Hematopoietic multipotent progenitor cell treated with erythropoietin and hydrocortisone succinate and interleukin-3 and kit ligand, for 17 days (in vitro differentiated cells): ENCODE results near the gene PTPN14.

Experiments
- DNase-seq: peaks from one replicate; pipeline ENCODE4 v3.0.0-alpha.2; 2015; ENCODE audit warnings: low spot score

The PTPN14 gene

GRCh38 chr1:214364386-214364785 is 187.0 kb downstream of the PTPN14 start:
- no peak for DNase-seq

GRCh38 chr1:214363386-214363785 is 188.0 kb downstream of the PTPN14 start:
- DNase-seq = no peak

GRCh38 chr1:214362188-214362882 is 189.1 kb downstream of the PTPN14 start:
- DNase-seq = no peak

- DNase-seq = no peak
Observed at GRCh38 chr1:214361636-214362035, 189.8 kb downstream of the PTPN14 start.

GRCh38 chr1:214360525-214361164 is 190.8 kb downstream of the PTPN14 start:
- no peak for DNase-seq

- DNase-seq = no peak
Observed at GRCh38 chr1:214360116-214360515, 191.3 kb downstream of the PTPN14 start.

- DNase-seq = no peak
Observed at GRCh38 chr1:214354440-214355148, 196.8 kb downstream of the PTPN14 start.

GRCh38 chr1:214352838-214353237 is 198.6 kb downstream of the PTPN14 start:
- no peak for DNase-seq

- no peak for DNase-seq
Observed at GRCh38 chr1:214351551-214352277, 199.7 kb downstream of the PTPN14 start.

- DNase-seq = no peak
Observed at GRCh38 chr1:214349781-214350180, 201.6 kb downstream of the PTPN14 start.

GRCh38 chr1:214349008-214349407 is 202.4 kb downstream of the PTPN14 start:
- DNase-seq = no peak

- DNase-seq = no peak
Observed at GRCh38 chr1:214344897-214345296, 206.5 kb downstream of the PTPN14 start.

- no peak for DNase-seq
Observed at GRCh38 chr1:214342525-214342924, 208.9 kb downstream of the PTPN14 start.

- no peak for DNase-seq
Observed at GRCh38 chr1:214341932-214342331, 209.5 kb downstream of the PTPN14 start.

GRCh38 chr1:214341459-214341858 is 209.9 kb downstream of the PTPN14 start:
- no peak for DNase-seq

- no peak for DNase-seq
Observed at GRCh38 chr1:214338212-214338611, 213.2 kb downstream of the PTPN14 start.

- DNase-seq = no peak
Observed at GRCh38 chr1:214337511-214337910, 213.9 kb downstream of the PTPN14 start.

GRCh38 chr1:214337015-214337414 is 214.4 kb downstream of the PTPN14 start:
- no peak for DNase-seq

- DNase-seq = no peak
Observed at GRCh38 chr1:214335567-214335966, 215.8 kb downstream of the PTPN14 start.

- DNase-seq = peak; percentile 48
Observed at GRCh38 chr1:214332946-214333798, 218.2 kb downstream of the PTPN14 start.

GRCh38 chr1:214331827-214332423 is 219.5 kb downstream of the PTPN14 start:
- peak; percentile 51 for DNase-seq
